ENCODE results near the gene HK1.

Gene HK1

GRCh38 chr10:69410487-69410886 is 132.2 kb downstream of the HK1 start:
- H3K27ac ChIP-seq = peak overlapping the region; percentile 12 to 40
- intact Hi-C loops (cut with DNase I; ENCODE audit: low total_unique reads) = loop anchor here (10.0 kb wide), 1 partner anchor 224 kb away; the partner anchor contains the start of gene FAM241B

GRCh38 chr10:69411476-69411875 is 133.2 kb downstream of the HK1 start:
- Histone ChIP-seq H3K4me3 (no peak overlapping the region), H3K9me3 (no peaks in the 10 kb centered on the region), H3K27ac (peak overlapping the region in 1 of 2 donors; percentile 12), H3K27me3 (no peaks in the 10 kb centered on the region), H3K4me1 (peaks cover 8 to 35% (median 31%) of the 10 kb centered on the region in 4 donors), H3K36me3 (no peaks in the 10 kb centered on the region)
- no peak for DNase-seq
- intact Hi-C loops (cut with DNase I; ENCODE audit: low total_unique reads) = loop anchor here (10.0 kb wide), 1 partner anchor 223 kb away; the partner anchor contains the start of gene FAM241B
- no peak for TF ChIP-seq CTCF (IDR thresholded peaks at IDR 0.05)

More at GRCh38 chr10:69410487-69410886, 132.2 kb downstream of the HK1 start:
- H3K4me1 ChIP-seq = peaks cover 8 to 41% (median 38%) of the 10 kb centered on the region in 4 donors
- no peak for TF ChIP-seq CTCF (IDR thresholded peaks at IDR 0.05)
- H3K36me3 ChIP-seq = no peaks in the 10 kb centered on the region
- no peaks in the 10 kb centered on the region for H3K27me3 ChIP-seq
- DNase-seq = no peak
- no peak overlapping the region for H3K4me3 ChIP-seq
- H3K9me3 ChIP-seq = no peaks in the 10 kb centered on the region

GRCh38 chr10:69412232-69412790 is 134.0 kb downstream of the HK1 start:
- Histone ChIP-seq H3K27me3 (no peaks in the 10 kb centered on the region), H3K9me3 (no peaks in the 10 kb centered on the region), H3K36me3 (no peaks in the 10 kb centered on the region), H3K4me3 (no peak overlapping the region), H3K4me1 (peaks cover 8 to 35% (median 26%) of the 10 kb centered on the region in 4 donors), H3K27ac (peak overlapping the region; percentile 56 to 64)
- DNase-seq = no peak
- TF ChIP-seq CTCF (IDR thresholded peaks at IDR 0.05) = no peak
- intact Hi-C loops (cut with DNase I; ENCODE audit: low total_unique reads) = loop anchor here (10.0 kb wide), 1 partner anchor 222 kb away; the partner anchor contains the start of gene FAM241B

- peak; percentile 87 to 88 for DNase-seq
- peak overlapping the region; percentile 56 to 64 for H3K27ac ChIP-seq
- peak; percentile 66 to 73 for TF ChIP-seq CTCF (IDR thresholded peaks at IDR 0.05)
- no peak overlapping the region for H3K4me3 ChIP-seq
- no peaks in the 10 kb centered on the region for H3K27me3 ChIP-seq
- H3K9me3 ChIP-seq = no peaks in the 10 kb centered on the region
- intact Hi-C loops (cut with DNase I; ENCODE audit: low total_unique reads) = loop anchor here (10.0 kb wide), 1 partner anchor 221 kb away; the partner anchor contains the start of gene FAM241B
- no peaks in the 10 kb centered on the region for H3K36me3 ChIP-seq
- peaks cover 2 to 25% (median 16%) of the 10 kb centered on the region in 4 donors for H3K4me1 ChIP-seq
Measured at GRCh38 chr10:69413221-69413865, 135.0 kb downstream of the HK1 start.

- peaks cover 0 to 24% (median 12%) of the 10 kb centered on the region in 4 donors for H3K4me1 ChIP-seq
- no peak for DNase-seq
- no peaks in the 10 kb centered on the region for H3K36me3 ChIP-seq
- intact Hi-C loops (cut with DNase I; ENCODE audit: low total_unique reads) = loop anchor here (10.0 kb wide), 1 partner anchor 220 kb away; the partner anchor contains the start of gene FAM241B
- H3K27ac ChIP-seq = no peak overlapping the region
- no peak overlapping the region for H3K4me3 ChIP-seq
- H3K9me3 ChIP-seq = no peaks in the 10 kb centered on the region
- TF ChIP-seq CTCF (IDR thresholded peaks at IDR 0.05) = no peak
- no peaks in the 10 kb centered on the region for H3K27me3 ChIP-seq
Measured at GRCh38 chr10:69414036-69415018, 136.0 kb downstream of the HK1 start.

Data from tibial artery (tissue), 4 donors.